Measurements from ENCODE around the gene DIMT1.

DIMT1 gene

DNA sequence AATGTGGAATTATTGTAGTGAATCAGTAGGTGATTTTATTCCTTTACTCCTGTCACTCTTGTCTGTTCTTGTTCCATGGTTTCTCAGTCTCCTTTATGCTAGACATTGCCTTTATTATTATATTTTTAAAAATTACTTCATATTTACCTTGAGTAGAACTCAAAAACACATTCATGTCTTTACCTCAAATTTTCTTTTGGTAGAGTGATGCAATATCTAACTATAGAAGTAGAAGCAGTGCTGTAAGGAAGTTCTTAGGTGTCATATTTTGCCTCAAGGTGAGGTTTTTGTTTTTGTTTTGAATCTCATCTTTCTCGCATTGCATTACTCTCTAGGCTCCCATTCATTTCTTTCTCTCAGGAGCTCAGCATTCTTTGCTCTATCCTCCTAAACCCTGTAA is 21.1 kb upstream of the DIMT1 start:
- no peaks in the 10 kb centered on the region for H3K27me3 ChIP-seq (replicated peaks; ENCODE audit: control insufficient read depth, insufficient read depth, low read length)
- no peaks in the 10 kb centered on the region for H3K36me3 ChIP-seq (ENCODE audit: control insufficient read depth, insufficient read depth, low read length)
- TF ChIP-seq, protein P1, sequence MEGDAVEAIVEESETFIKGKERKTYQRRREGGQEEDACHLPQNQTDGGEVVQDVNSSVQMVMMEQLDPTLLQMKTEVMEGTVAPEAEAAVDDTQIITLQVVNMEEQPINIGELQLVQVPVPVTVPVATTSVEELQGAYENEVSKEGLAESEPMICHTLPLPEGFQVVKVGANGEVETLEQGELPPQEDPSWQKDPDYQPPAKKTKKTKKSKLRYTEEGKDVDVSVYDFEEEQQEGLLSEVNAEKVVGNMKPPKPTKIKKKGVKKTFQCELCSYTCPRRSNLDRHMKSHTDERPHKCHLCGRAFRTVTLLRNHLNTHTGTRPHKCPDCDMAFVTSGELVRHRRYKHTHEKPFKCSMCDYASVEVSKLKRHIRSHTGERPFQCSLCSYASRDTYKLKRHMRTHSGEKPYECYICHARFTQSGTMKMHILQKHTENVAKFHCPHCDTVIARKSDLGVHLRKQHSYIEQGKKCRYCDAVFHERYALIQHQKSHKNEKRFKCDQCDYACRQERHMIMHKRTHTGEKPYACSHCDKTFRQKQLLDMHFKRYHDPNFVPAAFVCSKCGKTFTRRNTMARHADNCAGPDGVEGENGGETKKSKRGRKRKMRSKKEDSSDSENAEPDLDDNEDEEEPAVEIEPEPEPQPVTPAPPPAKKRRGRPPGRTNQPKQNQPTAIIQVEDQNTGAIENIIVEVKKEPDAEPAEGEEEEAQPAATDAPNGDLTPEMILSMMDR (IDR thresholded peaks at IDR 0.05; ENCODE audit: insufficient read depth, low read length, poor library complexity, severe bottlenecking), result no peak
- H3K4me3 ChIP-seq (replicated peaks; ENCODE audit: low read depth, low read length), result no peak overlapping the region
- DNase-seq (ENCODE audit: extremely low read depth, insufficient read length), result no peak

DNA sequence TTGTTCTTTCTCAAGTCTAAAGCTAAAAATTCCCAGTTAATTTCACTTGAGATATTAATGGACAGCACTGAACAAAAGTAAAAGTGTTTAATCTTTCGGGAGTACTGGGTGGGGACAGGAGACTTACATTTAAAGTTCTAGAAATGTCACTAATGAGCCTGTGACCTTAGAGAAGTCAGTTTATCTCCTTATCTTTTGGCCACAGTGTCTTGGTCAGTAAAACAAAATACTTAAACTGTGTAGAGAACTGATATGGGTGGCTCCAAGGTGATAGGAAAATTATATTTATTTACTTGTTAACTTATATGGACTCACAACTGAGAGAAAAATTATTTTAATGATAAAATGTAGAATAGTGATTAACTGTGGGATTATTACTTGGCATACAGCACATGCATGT is 17.7 kb upstream of the DIMT1 start:
- H3K36me3 ChIP-seq (ENCODE audit: control insufficient read depth, insufficient read depth, low read length), result no peaks in the 10 kb centered on the region
- no peak for DNase-seq (ENCODE audit: extremely low read depth, insufficient read length)
- no peaks in the 10 kb centered on the region for H3K27me3 ChIP-seq (replicated peaks; ENCODE audit: control insufficient read depth, insufficient read depth, low read length)
- TF ChIP-seq, protein P1 (IDR thresholded peaks at IDR 0.05; ENCODE audit: insufficient read depth, low read length, poor library complexity, severe bottlenecking), result no peak
- no peak overlapping the region for H3K4me3 ChIP-seq (replicated peaks; ENCODE audit: low read depth, low read length)

DNA sequence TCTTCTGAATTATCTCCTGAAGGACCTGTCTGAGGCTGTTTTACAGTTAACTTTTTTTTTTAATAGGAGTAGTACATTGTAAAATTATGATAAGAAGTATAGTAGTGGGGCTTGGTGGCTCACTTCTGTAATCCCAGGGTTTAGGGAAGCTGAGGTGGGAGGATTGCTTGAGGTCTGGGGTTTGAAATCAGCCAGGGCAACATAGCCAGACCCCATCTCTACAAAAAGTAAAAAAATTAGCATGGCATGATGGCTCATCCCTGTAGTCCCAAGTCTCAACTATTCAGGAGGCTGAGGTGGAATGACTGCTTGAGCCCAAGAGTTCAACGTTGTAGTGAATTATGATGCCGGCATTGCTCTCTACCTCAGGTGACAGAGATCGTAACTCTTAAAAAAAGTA is 15.9 kb upstream of the DIMT1 start:
- Histone ChIP-seq H3K36me3 (ENCODE audit: control insufficient read depth, insufficient read depth, low read length) (no peaks in the 10 kb centered on the region), H3K4me3 (replicated peaks; ENCODE audit: low read depth, low read length) (no peak overlapping the region), H3K27me3 (replicated peaks; ENCODE audit: control insufficient read depth, insufficient read depth, low read length) (no peaks in the 10 kb centered on the region)
- DNase-seq (ENCODE audit: extremely low read depth, insufficient read length), result no peak
- TF ChIP-seq, protein P1 (IDR thresholded peaks at IDR 0.05; ENCODE audit: insufficient read depth, low read length, poor library complexity, severe bottlenecking), result no peak

DNA sequence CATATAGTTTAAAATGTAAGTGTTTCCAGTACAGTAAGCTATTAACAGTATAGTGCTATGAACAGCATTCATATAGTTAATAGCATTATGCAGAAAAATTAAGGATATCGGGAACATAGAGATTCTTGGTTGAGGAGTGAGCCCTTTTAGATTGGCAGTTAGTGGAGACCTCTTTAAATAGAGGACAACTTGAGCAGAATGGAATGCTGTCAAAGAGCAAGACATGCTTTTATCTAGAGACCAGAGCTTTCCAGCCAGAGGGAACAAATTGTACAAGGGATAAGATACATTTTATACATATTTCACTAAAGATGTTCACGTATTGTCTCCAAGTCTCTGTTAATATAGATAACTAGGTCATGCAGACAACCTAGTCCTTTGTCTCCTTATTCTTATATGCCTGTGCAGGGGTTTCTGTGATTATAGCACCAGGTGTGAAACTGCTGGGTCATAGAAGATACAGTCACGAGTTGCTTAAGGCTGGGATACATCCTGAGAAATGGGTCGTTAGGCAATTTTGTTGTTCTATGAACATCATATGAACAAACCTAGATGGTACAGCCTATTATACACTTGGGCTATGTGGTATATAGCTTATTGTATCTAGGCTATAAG is 14.9 kb upstream of the DIMT1 start:
- H3K36me3 ChIP-seq (ENCODE audit: control insufficient read depth, insufficient read depth, low read length), result no peaks in the 10 kb centered on the region
- TF ChIP-seq, protein P1 (IDR thresholded peaks at IDR 0.05; ENCODE audit: insufficient read depth, low read length, poor library complexity, severe bottlenecking), result no peak
- no peaks in the 10 kb centered on the region for H3K27me3 ChIP-seq (replicated peaks; ENCODE audit: control insufficient read depth, insufficient read depth, low read length)
- DNase-seq (ENCODE audit: extremely low read depth, insufficient read length), result no peak
- H3K4me3 ChIP-seq (replicated peaks; ENCODE audit: low read depth, low read length), result no peak overlapping the region

DNA sequence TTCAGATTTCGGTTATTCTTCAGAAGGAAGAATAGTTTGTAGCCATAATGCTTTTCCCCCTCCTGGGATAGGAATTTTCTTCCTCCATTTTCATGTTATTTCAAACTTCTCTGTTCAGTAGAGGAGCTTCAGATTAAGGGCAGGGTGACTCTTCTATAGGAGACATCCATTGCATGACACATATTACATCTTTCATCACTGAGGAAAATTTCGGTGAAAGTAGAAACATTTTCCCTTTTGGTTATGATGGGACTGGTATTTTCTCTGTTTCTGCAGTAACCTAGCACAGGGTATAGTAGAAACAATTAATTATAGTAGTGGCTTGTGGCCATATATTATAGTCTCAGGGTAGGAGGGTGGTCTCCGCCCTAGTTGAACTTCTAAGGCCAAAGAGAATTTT is 10.0 kb upstream of the DIMT1 start:
- TF ChIP-seq, protein P1 (IDR thresholded peaks at IDR 0.05; ENCODE audit: insufficient read depth, low read length, poor library complexity, severe bottlenecking), result no peak
- Histone ChIP-seq H3K36me3 (ENCODE audit: control insufficient read depth, insufficient read depth, low read length) (no peaks in the 10 kb centered on the region), H3K27me3 (replicated peaks; ENCODE audit: control insufficient read depth, insufficient read depth, low read length) (no peaks in the 10 kb centered on the region), H3K4me3 (replicated peaks; ENCODE audit: low read depth, low read length) (peak overlapping the region; percentile 72)
- DNase-seq (ENCODE audit: extremely low read depth, insufficient read length), result no peak

Measured in GM06990 (cell line).